T-helper 2 cell (primary cell): ENCODE data around the gene GPS2.
"Not testable (repeated sequence)": the region's sequence is repeated elsewhere in the genome, so short reads cannot be mapped to it uniquely, and the experiment has no call there.

Source experiments
- DNase-seq, 5 experiments: peaks; one replicate each; pipeline versions ENCODE4 v3.0.0 to v3.0.0-alpha.2; 2012 to 2022

Gene GPS2

DNA sequence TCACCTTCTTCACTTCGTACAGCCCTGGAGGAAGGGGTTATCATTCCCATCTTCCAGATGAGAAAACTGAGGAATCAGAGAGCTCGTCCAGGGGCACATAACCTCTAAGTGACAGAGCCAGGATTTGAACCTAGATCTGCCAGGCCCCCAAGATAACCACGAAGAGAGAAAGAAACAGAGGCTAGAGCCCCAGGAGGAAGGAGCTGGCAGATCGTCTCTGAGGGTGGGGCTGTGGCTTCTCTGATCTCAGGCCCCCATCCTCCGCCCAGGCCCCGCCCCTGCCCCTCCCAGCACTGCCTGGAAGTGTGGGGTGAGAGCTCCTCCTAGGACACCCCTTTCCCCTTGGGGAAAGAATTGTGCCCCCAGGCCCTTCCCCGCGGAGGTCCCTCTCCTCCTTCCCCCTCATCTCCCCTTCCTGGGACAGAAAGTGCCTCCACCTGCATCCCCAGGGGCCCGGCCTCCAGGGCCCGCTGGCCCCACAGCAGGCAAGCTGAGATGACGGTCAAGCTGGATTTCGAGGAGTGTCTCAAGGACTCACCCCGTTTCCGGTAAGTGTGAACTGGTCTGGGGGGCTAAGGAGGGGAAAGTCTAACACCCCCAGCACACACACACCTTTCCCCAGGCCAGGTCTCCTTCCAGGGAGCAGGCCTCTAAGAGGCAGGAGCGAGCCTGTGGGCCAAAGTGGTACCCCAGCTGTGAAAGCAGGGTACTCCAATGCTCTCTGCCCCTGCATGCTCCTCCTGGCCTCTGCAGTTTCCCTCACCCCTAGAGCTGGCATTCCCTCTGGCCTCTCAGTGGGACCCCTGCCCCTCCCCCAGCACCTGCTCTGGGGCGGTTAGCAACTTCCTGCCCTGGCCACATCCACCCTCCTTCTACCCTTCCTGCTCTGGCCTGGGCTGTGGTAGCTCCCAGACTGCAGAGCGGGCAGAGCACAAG, 21.3 kb upstream of the GPS2 start, which contains the start of gene ACAP1:
Gene ACAP1 (plus strand): TSS at position 290 of the 936 bp plus-strand sequence. CDS start 206 bp downstream, at position 496.
- peak; percentile 65 to 95 (median 76) for DNase-seq

DNA sequence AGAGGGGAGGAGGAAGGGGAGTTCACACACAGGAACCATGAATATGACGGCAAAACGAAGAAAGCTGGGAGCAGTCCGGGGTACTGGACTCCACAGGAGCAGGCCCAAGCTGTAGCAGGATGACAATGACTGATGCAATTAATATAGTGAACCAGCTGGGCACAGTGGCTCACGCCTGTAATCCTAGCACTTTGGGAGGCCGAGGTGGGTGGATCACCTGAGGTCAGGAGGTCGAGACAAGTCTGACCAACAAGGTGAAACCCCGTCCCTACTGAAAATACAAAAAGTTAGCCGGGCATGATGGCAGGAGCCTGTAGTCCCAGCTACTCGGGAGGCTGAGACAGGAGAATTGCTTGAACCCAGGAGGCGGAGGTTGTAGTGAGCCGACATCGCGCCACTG, 20.6 kb upstream of the GPS2 start:
- DNase-seq, result not testable (repeated sequence)

DNA sequence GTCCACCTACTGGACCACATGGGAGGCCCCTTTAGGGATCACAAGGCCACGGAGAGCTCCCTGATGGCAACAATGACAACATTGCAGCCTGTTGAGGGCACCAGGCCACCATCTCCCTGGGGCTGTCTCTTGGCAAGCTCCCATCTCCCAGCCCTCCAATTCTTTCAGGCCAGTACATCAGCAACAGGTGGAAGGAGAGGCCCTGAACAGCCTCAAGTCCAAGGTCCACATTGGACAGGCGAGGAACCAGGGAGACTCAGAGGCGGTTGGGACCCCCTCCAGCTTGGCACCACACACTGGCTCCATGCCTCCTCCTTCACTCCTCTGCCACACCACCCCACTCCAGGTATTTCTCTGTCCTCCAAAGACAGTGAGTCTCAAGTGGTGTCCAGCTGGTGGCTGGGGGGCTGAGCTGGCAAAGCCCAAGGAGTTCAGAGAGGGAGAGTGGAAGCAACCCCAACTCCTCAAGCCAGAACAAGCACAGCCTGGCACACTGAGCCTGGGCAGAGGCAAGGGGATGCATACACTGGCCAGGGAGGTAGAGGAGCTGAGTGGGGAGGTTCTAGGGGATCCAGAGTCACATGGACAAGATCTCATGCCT, 19.9 kb upstream of the GPS2 start:
- DNase-seq, result no peak

DNA sequence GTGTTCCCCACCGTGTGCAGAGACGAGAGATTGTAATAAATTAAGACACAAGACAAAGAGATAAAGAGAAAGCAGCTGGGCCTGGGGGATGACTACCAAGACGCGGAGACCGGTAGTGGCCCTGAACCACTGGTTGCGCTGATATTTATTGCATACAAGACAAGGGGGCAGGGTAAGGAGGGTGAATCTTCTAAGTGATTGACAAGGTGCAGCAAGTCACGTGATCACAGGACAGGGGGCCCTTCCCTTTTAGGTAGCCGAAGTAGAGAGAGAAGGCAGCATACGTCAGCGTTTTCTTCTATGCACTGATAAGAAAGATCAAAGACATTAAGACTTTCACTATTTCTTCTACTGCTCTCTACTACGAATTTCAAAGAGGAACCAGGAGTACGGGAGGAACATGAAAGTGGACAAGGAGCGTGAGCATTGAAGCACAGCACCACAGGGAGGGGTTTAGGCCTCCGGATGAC, 17.5 kb upstream of the GPS2 start:
- DNase-seq, result peak in 2 of 5 experiments; percentile 52 to 88

DNA sequence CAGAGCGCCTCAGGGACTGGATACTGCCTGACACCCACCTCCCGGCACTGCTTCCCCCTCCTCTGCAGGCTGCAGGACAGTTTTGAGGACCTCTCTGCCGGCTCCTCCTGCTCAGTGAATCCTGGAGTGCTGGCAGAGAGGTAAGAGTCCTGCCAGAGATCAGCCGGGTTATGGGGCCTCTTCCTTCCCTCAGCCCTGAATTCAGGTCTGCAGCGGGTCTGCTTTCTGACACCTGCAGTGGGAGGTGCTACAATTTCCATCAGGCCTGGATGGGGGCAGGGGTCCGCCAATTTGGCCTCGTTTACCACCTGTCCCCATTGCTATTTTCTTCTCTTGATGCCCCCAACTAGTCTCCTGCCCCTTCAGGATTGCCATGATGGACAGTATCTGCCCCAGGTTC, 17.0 kb upstream of the GPS2 start:
- no peak for DNase-seq

DNA sequence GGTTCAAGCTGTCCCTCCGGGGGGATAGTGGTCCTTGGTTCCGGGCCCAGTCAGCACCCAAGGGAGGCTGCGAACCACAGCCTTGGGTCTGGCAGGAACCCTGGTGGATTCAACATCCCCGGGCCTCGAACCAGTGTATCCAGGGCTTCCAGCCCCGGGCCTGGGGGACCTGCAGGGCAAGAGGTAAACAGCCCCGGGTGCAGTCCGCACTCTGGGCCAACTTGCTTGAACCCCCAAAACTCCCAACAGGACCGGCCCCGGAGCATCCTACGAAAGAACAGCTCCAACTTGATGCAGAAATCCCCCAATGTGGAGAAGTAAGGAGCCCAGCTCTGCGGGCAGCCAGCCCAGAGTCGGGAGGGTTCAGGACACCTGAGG, 15.5 kb upstream of the GPS2 start:
- DNase-seq, result no peak

DNA sequence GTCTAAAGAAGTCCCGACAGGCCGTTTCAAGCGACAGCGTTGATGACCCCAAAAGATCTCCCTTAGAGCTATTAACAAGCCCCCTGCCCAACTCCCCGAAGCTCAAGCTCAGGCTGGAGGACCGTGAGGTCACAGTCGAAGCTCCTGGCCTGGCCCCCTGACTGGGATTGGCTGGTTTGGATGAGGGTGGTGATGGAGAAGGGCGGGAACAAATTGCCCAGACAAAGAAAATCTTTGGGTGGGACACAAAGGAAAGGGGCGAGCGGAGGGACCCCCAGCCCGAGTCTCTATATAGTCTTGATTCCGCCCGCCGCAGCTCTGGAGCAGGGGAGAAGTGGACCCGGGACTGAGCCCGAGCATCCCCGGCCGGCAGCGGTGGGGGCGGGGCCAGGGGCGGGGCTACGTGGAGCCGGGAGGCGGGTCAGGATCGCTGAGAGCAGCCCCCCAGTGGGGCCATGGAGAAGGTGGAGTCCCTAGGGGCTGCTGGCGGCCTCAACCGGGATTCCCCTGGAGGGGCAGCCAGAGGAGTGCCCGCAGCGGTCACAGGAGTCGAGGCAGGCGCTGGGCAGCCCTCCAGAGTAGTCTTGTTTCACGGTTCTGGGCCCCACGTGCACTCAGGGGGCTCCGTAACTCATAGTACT, 15.0 kb upstream of the GPS2 start:
- DNase-seq, result peak; percentile 63 to 91 (median 74)

DNA sequence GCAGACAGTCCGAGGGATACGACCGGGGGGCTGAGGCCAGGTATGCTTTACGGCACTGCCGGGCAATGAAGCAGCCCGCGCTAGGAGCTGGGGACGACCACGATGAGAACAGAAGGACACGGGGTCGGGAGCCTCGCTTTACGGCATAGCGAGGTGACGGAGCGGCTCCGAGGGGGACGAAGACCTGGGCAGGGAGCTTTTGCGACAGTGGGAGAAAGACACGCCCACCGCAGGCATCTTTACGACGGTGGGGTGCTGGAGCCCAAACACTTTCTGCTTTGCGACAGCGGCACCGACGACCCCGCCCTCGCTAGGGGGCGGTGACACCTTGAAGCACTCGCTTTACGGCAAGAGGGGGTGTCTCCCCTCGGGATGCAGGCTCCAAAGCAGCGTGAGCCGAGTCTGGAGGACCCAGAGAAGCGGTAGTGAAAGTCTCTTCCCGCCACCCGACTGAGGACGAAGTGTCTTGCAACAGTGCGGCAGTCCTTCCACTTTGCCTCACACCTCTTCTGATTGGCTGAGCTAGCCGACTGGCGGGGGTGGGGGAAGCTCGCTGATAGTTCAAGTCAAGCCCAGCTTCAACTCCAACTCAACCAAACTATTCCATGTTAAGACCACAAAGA, 14.3 kb upstream of the GPS2 start:
- peak; percentile 86 to 100 (median 96) for DNase-seq

DNA sequence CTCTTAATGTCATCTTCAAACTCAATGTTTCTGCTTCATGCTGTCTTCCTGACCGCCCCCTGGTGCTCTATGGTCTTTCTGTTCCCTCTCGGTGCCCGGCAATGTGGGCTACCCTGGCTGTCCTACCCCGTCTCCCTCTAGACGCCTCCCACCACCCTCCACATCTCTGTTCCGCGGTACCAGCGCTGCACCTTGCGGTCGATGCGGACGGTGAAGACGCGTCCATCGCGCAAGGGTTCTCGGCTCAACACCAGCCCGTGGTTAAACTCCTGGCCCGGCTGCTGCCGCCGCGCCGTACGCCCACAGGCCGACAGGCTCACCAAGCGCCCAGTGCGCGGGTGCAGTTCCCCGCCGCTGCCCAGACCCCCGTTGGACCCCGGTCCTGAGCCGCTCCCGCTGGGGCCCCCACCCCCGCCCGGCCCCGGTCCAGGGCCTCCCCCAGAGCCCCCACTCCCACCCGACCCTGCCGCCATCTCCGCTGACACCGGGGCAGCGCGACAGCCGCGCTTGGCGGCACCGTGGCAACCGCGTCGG, 13.7 kb upstream of the GPS2 start, which contains the start of gene NEURL4:
Gene NEURL4 (minus strand): TSS at position 496 of the 534 bp plus-strand sequence. CDS start 23 bp downstream, at position 473.
- DNase-seq, result peak in 1 of 5 experiments; percentile 24

DNA sequence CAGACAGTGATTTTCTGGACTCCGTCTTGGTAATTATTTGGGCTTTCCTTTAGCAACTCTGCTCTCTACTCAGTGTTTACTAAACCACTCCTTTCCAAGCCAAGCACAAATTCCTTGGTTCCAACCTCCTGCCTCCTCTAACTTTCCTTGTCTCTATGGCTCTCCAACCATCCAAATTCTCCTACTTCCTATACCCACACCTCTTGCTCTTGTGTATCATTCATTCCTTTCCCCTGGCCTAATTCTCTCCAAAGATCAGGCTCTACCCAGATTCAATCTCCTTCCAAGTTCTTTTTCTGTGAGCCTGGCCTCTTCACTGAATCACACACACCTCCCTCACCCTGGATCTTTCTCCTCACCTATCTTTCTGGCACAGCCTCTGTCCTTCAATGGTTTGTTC, 12.8 kb upstream of the GPS2 start:
- no peak for DNase-seq

DNA sequence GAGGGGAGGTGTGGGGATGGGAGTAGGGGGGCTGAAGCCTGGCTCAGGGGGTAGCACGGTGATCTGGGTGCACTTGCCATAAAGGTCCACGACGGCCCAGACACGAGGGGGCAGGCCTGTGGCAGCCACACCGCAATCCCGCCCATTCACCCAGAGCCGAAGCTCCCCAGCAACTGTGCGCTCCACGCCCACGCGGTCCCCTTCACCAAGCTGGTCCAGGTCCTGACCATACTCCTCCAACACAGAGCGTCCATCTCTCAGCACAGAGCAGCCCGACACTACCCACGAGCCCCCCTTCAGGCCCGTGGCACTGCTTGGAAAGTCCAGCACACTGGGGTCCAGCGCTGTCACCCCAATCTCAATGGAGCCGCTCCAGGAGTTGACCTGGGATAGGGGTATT, 12.3 kb upstream of the GPS2 start:
- DNase-seq, result no peak

DNA sequence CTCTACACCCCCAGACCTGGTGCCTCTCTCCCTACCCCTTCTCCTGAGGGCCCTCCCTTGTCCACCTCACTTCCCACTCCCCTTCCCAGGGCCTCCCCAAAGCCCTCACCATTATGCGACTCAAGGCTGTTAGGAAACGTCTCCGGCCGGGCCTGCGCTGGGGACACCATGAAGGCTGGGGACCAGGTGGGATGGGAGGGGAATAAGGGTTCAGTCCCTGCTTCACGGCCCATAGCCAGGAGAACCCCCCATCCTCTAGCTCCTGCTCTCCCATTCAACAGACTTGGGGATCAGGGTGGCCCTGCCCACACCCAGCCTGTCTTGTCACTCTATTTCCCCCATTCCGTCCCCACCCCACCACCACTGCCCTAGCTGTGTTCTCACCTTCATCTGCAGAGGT, 11.9 kb upstream of the GPS2 start:
- DNase-seq, result no peak

DNA sequence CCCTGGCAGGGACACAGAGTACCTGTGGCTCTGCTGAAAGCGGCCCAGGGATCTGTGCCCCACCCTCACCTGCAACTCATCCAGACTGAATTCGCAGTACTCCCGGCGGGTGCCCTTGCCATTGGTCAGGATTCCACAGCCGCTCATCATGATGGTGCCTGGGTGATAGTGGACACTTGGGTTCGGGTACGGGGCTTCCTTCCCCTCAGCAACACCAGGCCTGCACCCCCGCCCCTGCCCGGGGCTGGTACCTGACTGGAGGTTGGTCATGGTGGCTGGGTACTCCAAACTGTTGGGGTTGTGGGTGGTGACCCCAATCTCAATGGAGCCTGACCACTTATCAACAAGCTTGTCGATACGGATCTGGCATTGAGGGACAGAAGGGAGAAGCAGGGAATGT, 11.0 kb upstream of the GPS2 start:
- no peak for DNase-seq

DNA sequence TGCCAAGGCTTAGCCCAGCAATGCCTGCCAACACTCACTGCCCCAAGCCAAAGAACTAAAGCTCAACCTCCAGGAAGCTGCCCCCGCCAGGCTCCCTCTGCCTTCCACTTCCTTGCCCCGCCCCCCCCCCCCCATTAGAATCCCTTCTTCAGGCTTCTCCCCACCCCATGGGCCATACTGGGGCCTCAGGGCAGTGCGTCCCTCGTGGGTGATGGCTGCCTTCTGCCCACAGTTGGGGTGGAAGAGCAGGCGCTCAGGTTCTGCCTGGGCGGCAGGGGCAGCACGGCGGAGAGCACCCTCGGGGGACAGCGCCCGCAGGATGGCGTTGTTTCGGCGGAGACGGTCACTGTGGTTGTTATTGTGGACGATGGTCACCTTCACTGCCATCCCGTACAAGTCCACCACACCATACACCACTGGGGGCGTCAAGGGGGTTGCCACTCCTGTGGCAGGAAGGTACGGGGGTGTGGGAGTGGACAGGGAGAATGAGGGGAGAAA, 9.9 kb upstream of the GPS2 start:
- DNase-seq, result no peak

DNA sequence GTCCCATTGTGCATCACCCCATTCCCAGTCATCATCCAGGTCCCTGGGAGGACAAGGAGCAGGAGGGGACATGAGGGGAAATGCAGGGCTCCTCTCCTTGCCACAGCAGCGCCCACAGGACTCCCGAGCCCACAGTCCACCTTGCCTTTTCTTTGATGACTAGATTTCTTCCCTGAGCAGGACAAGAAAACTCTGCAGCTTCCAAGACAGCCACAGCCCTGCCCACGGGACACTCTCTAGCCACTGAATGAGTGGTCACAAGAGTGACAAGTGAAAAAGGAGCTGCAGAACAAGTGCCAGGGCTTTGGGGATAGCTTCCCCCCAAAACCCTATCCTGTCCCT, 9.2 kb upstream of the GPS2 start:
- no peak for DNase-seq

DNA sequence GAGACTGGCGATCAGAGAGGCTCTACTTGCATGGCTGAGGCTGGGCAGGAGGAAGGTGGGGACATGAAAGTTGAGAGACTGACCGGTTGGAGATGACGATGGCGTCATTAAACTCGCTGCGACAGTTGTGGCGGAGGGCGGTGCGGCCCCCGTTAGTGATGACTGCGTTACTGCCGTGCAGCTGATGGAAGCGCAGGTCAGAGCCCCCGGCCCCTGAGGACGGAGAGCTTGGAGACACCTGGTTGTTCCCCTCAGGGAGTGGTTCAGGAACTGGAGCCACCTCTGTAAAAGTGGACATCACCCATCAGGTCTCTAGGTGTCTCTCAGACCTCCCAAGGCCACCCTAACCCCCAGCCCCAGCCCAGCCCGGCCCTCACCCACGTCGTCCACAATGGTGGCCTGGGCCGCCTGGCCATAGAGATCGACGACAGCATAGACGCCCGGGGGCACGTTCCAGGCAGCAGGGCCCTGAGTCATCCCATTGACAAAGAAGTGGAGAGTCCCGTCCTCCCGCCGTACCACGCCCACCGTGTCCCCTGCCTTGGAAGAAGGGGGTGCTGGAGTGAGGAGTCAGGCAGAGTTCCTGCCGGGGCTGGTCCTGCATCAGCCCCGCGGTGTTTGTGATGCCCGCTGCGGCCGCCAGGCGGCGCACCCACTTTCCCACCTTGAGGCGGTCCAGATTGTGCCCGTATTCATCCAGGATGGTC, 8.7 kb upstream of the GPS2 start:
- DNase-seq, result peak; percentile 44 to 57 (median 52)

DNA sequence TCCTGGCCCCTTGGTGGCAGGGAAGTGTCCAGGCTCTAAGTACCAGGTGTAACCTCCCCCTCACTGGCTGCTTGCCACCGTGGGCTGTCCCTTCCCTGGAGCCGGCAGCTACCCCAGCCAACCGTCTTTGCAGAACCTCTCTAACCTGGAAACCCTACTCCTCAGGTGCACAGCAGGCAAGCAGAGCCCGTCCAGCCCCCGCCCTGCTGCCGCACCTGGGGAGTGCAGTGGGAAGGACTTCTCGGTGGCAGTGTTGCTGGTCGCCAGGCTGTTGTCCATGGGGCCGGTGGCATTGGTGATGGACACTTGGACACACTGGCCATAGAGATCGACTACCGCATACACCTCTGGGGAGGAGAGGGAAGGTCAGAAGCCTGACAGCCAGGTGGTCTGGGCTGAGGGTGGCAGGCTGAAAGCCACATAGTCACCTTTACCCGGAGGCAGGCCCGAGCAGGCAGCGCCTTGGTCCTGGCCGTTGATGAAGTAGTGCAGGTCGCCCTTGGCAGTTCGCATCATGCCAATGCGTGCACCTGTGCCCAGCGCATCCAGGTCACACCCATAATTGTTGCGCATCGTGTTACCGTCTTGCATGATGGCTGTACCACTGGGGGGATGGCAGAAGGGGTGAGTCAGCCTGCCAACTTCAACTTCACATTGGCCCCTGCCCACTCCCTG, 7.5 kb upstream of the GPS2 start:
- no peak for DNase-seq

DNA sequence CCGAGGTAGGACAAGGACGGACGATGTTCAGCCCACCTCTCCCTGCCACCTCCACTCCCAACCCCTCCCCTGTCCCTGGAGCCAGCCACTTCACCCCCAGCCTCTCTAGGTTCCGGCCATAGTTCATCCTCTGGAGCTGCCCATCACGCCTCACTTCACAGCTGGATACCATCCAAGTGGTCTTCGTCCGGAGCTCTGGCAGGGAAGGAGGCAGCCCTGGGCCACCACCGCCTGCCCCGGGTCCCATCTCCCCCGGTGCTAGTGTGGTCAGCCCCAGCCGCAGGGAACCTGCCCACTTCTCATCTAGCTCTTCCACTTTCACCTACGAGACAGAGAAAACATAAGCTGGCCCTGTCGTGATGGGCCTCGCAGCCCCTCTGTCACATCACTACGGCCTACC, 6.3 kb upstream of the GPS2 start:
- DNase-seq, result no peak

DNA sequence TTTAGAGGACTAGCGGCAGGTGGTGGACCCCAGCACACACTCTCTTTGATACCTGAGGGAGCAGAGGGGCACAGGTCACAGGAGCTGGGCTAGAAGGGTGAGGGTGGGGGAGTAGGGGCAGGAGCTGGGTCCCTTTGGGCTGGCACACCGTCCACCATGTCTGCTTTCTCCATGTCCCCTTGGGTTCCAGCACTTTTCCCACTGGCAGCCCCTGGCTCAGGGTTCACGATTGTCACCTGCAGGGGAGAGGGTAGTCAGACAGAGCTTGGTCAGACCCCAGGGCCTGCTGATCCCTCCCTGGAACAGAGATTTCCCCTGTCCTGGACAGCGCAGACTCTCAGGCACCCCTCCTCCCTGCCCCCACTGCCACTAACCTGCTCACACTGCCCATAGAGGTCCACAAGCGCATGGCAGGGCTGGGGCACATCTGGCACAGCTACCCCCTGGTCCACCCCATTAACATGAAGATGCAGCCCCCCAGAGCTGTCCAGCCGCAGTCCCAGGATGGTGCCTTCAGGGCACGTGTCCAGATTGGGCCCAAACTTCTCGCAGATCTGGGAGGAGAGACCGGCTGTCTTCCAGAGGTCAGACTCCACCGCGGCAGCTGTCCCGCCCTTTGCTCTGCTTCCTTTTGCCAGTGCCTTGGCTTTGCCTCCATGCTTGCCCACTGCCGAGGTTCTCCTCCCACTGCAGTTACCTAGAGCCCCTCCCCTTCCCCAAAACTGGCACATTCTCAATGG, 3.1 kb upstream of the GPS2 start:
- no peak for DNase-seq

DNA sequence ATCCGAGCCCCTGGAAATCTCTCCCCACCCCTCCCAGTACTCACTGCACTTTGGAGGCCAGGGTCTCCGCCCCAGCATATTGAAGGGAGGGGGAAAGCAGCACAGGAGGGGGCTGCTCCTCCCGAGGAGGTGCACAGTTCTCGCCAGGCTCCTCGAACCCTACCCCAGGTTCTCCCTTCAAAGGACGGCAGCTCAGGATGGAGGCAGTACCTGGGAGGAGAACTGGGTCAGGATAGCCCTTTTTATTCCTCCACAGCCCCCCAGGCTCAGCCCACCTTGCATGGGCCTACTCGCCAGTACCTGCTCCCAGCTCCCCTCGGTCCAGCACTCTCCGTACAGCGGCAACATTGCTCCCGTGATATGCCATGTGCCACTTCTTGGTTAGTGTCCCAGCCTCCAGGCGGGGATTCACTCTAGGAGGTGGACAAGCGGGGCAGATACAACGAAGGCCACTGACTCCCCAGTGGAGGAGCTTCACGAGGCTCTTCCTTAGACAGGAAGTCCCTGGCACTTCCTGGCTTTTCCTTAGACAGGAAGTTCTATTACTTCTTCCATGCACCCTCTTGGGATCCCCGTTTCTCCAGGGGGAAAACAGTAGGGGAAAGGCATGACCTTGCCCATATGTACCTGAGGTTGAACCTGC, 2.1 kb upstream of the GPS2 start:
- DNase-seq, result no peak
